Prostate gland (tissue), 2 donors: ENCODE measurements around the gene MAGEA2B. TPM values are rescaled to one million over a fixed set of nuclear protein-coding genes. Genes with fewer than 3 reads are reported as not detected.

Source experiments
- total RNA-seq, 2 donors: library from RNA; depleted of rRNA; stranded (reverse); fragments of >200 nt; gene quantifications; one replicate each; pipeline ENCODE4 v1.1.0, GENCODE V29; 2016

Gene MAGEA2B
- total RNA-seq, 2 donors from 2014 or later, result not detected

Other genes starting within 250 kb of the MAGEA2B start
- gene GABRQ, start 76.7 kb upstream of the MAGEA2B start, total RNA-seq, result 1 to 10 TPM in 1 of 2 donors, not detected in 1; 9.1 TPM
- 10 to 100 TPM in 1 of 2 donors, not detected in 1; 10.1 TPM for gene MAGEA3, start 15.8 kb upstream of the MAGEA2B start, total RNA-seq
- not detected for gene CSAG2, start 5.4 kb upstream of the MAGEA2B start, total RNA-seq
- gene CSAG1, start 19.1 kb downstream of the MAGEA2B start, total RNA-seq, result not detected
- 1 to 10 TPM in 1 of 2 donors, not detected in 1; 5.6 TPM for gene MAGEA12, start 19.1 kb downstream of the MAGEA2B start, total RNA-seq
- gene MAGEA2, start 39.2 kb downstream of the MAGEA2B start, total RNA-seq, result 1 to 10 TPM in 1 of 2 donors, not detected in 1; 7.8 TPM
- gene CSAG3, start 44.6 kb downstream of the MAGEA2B start, total RNA-seq, result 1 to 10 TPM in 1 of 2 donors, not detected in 1; 2.6 TPM
- 1 to 10 TPM in 1 of 2 donors, not detected in 1; 5.3 TPM for gene MAGEA6, start 55.1 kb downstream of the MAGEA2B start, total RNA-seq
- gene CETN2, start 116.1 kb downstream of the MAGEA2B start, total RNA-seq, result 10 to 100 TPM; 33.6 to 39.8 TPM
- 10 to 100 TPM; 11.6 to 13.8 TPM for gene NSDHL, start 116.4 kb downstream of the MAGEA2B start, total RNA-seq
- 10 to 100 TPM; 20.3 to 27.1 TPM for gene ZNF185, start 183.4 kb downstream of the MAGEA2B start, total RNA-seq